SK-N-MC (cell line): ENCODE results near the gene DENND4C.
"Not testable (repeated sequence)": the region's sequence is repeated elsewhere in the genome, so short reads cannot be mapped to it uniquely, and the experiment has no call there.

ENCODE experiments used
- EZH2 ChIP-seq: fragments of 200-600 bp; sonication (generic); IDR thresholded peaks from one replicate; pipeline ENCODE4 v1.6.1; 2017; ENCODE audit warnings: antibody characterized with exemption
- POLR2AphosphoS5 ChIP-seq: IDR thresholded peaks from 2 replicates; pipeline ENCODE4 v1.6.1; 2012; ENCODE audit warnings: mild to moderate bottlenecking, low read depth, low read length, borderline replicate concordance

DNA sequence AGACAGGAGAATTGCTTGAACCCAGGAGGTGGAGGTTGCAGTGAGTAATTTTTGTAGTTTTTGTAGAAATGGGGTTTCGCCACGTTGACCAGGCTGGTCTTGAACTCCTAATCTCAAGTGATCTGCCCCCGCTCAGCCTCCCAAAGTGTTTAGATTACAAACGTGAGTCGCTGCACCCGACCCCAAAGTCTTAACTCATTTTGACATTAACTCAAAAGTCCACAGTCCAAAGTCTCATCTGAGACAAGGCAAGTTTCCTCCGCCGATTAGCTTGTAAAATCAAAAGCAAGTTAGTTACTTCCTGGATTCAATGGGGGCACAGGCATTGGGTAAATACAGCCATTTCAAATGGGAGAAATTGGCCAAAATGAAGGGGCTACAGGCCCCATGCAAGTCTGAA lies 19.9 kb downstream of the DENND4C start:
- not testable (repeated sequence) for TF ChIP-seq EZH2, POLR2AphosphoS5
